Colonic mucosa (tissue), 4 donors: ENCODE measurements around the gene PDE6H. TPM values are rescaled to one million over a fixed set of nuclear protein-coding genes. Genes with fewer than 3 reads are reported as not detected.

Source experiments
- DNase-seq: peaks from one replicate; pipeline ENCODE4 v3.0.0-alpha.2; 2020
- H3K27ac ChIP-seq: fragments of 200-600 bp; one replicate; pipeline ENCODE4 v1.8.0; 2021
- H3K27me3 ChIP-seq: fragments of 200-600 bp; one replicate; pipeline ENCODE4 v1.8.0; 2021
- H3K36me3 ChIP-seq: fragments of 200-600 bp; one replicate; pipeline ENCODE4 v1.8.0; 2021
- H3K4me1 ChIP-seq: fragments of 200-600 bp; one replicate; pipeline ENCODE4 v1.8.0; 2021; ENCODE audit warnings: mild to moderate bottlenecking
- H3K4me3 ChIP-seq: fragments of 200-600 bp; one replicate; pipeline ENCODE4 v1.8.0; 2021
- H3K9ac ChIP-seq, 2 donors: one replicate each; pipeline ENCODE4 v1.7.0; 2013; ENCODE audit warnings: control low read depth in 2 of 2, low read depth in 2 of 2, low read length in 2 of 2
- H3K9me3 ChIP-seq: fragments of 200-600 bp; one replicate; pipeline ENCODE4 v1.8.0; 2021
- CTCF ChIP-seq: fragments of 200-600 bp; IDR thresholded peaks from one replicate; pipeline ENCODE4 v1.8.0; 2022; ENCODE audit warnings: antibody characterized with exemption, mild to moderate bottlenecking
- intact Hi-C: fragments of 100-400 bp; cut with DNase I; formaldehyde crosslinking; loops from one replicate; pipeline ENCODE4 v1.14.1; 2022
- total RNA-seq, 2 donors: library from RNA; stranded (reverse); fragmentation: NEBNext Ultra II Directional in 1 of 2; extraction: Animal tissue kit (Norgen Biotek cat#: 25700) in 1 of 2; gene quantifications; one replicate each; pipeline ENCODE4 v1.2.1, GENCODE V29; 2021
- donor health status: healthy.
- donor health status: DM: no; HTN: no; CAD: no.
- donor health status: DM: no; HTN: no; CAD: no.

Gene PDE6H
- total RNA-seq, 2 donors from 2014 or later, result not detected

GRCh38 chr12:14946162-14946561 lies 26.7 kb upstream of the PDE6H start:
- Histone ChIP-seq H3K9ac (no peak overlapping the region), H3K27ac (no peak overlapping the region), H3K4me3 (no peak overlapping the region), H3K27me3 (no peaks in the 10 kb centered on the region), H3K36me3 (no peaks in the 10 kb centered on the region), H3K9me3 (no peaks in the 10 kb centered on the region), H3K4me1 (no peaks in the 10 kb centered on the region)
- no peak for DNase-seq
- no peak for TF ChIP-seq CTCF
- intact Hi-C loops, result no loop called here

- Histone ChIP-seq H3K9ac (no peak overlapping the region), H3K9me3 (no peaks in the 10 kb centered on the region), H3K27me3 (no peaks in the 10 kb centered on the region), H3K4me3 (no peak overlapping the region), H3K4me1 (no peaks in the 10 kb centered on the region), H3K36me3 (no peaks in the 10 kb centered on the region), H3K27ac (peak overlapping the region; percentile 23)
- intact Hi-C loops, result no loop called here
- no peak for DNase-seq
- no peak for TF ChIP-seq CTCF
Observed at GRCh38 chr12:14946861-14947260, 26.0 kb upstream of the PDE6H start.

DNA sequence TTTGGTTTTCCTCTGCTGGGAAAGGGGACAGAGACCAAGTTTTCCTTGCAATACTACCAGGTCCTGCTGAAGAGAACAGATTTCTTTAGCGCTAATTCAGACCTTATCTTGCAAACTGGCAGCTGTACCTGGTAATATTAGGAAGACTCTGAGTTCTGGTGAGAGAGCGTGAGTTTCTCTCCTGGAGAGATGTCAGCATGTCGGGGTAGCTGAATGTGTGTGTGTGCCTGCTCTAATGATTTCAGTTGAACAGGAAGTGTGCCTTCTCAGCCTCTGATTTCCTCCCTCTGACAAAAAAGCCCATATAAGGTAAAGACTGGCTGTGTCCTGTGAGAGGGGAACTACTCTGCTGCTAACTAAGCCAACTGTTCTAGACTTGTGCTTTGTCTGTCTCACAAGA lies 24.2 kb upstream of the PDE6H start:
- Histone ChIP-seq H3K9ac (no peak overlapping the region), H3K36me3 (no peaks in the 10 kb centered on the region), H3K4me3 (no peak overlapping the region), H3K4me1 (no peaks in the 10 kb centered on the region), H3K27ac (peak overlapping the region; percentile 60), H3K27me3 (no peaks in the 10 kb centered on the region), H3K9me3 (no peaks in the 10 kb centered on the region)
- intact Hi-C loops, result no loop called here
- peak; percentile 45 for DNase-seq
- TF ChIP-seq CTCF, result no peak

GRCh38 chr12:14949631-14950030 lies 23.2 kb upstream of the PDE6H start:
- intact Hi-C loops, result no loop called here
- no peak overlapping the region for H3K9ac ChIP-seq
- no peaks in the 10 kb centered on the region for H3K36me3 ChIP-seq
- no peak overlapping the region for H3K4me3 ChIP-seq
- no peaks in the 10 kb centered on the region for H3K4me1 ChIP-seq
- H3K9me3 ChIP-seq, result no peaks in the 10 kb centered on the region
- H3K27me3 ChIP-seq, result no peaks in the 10 kb centered on the region
- DNase-seq, result peak; percentile 21
- no peak for TF ChIP-seq CTCF
- peak overlapping the region; percentile 60 for H3K27ac ChIP-seq

DNA sequence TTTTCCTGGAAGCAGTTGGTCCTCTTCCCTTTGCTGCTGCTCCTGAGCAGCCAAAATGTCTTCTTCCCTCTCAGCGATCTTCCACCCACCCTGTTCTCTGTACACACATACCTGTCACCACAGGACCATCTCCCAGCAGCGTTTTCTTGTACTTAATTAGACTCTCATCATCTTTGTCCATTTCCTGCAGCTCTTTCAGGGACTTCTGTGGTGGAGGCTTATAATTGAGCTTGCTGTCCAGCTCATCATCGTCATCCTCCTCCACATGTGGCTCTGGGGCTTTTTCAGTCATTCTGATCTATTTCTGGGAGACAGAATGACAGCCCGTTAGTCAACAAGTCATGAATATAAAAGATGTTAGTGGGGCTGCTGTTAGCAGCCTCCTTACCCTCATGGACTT lies 22.4 kb upstream of the PDE6H start:
- Histone ChIP-seq H3K27ac (peak overlapping the region; percentile 22), H3K9ac (no peak overlapping the region), H3K36me3 (no peaks in the 10 kb centered on the region), H3K27me3 (no peaks in the 10 kb centered on the region), H3K9me3 (no peaks in the 10 kb centered on the region), H3K4me1 (no peaks in the 10 kb centered on the region), H3K4me3 (no peak overlapping the region)
- intact Hi-C loops, result no loop called here
- TF ChIP-seq CTCF, result no peak
- DNase-seq, result no peak
